ENCODE measurements around the gene SPACDR. TPM values are rescaled to one million over a fixed set of nuclear protein-coding genes. Genes with fewer than 3 reads are reported as not detected.

The SPACDR gene
- total RNA-seq, 2 experiments from 2014 or later = 3.5 to 3.9 TPM

- intact Hi-C loops (cut with micrococcal nuclease) = no loop called here
- POLR2A ChIA-PET = no interaction called here
- no peaks in the 10 kb centered on the region for H3K27me3 Mint-ChIP-seq
- CTCF ChIA-PET = interaction anchor here (1.3 kb wide), 1 partner anchor 11 kb away, joined by 4 read pairs; no protein-coding TSS in a partner anchor
- no peak overlapping the region for H3K27ac Mint-ChIP-seq
- DNase-seq = no peak
- no peaks in the 10 kb centered on the region for H3K9me3 Mint-ChIP-seq
- H3K36me3 Mint-ChIP-seq = no peaks in the 10 kb centered on the region
- H3K4me1 Mint-ChIP-seq (ENCODE audit: low read depth) = no peaks in the 10 kb centered on the region
- no peak overlapping the region for H3K4me3 Mint-ChIP-seq
These were observed 45.0 kb downstream of the SPACDR start for GRCh38 chr7:100418930-100419659.

GRCh38 chr7:100415448-100415847 lies 48.6 kb downstream of the SPACDR start:
- ChIA-PET POLR2A (interaction anchor here (0.9 kb wide), 1 partner anchor 14 kb away, joined by 3 read pairs; the partner anchor contains the start of genes MEPCE and ZCWPW1), CTCF (no interaction called here)
- Mint-ChIP-seq H3K4me3 (no peak overlapping the region), H3K27me3 (no peaks in the 10 kb centered on the region), H3K27ac (no peak overlapping the region), H3K4me1 (ENCODE audit: low read depth) (no peaks in the 10 kb centered on the region), H3K9me3 (no peaks in the 10 kb centered on the region), H3K36me3 (no peaks in the 10 kb centered on the region)
- intact Hi-C loops (cut with micrococcal nuclease) = no loop called here
- DNase-seq = no peak

DNA sequence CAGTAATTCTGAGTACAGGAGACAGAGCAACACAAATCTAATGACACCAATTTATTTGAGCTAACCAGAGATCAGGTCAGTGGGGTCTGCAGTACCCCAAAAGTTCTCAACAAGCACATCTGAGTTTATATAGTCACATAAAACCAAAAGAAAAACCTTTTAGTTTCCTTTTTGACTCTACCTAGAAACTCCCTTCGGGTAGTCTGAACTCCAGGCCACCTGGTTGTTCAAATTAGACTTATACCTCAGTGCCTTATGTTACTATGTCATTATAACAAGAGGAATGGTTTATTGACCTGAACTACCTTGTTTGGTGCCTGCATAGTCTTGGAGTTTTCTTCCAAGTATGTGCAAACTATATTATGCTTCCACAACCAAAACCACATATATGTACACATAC lies 50.2 kb downstream of the SPACDR start:
- H3K9me3 Mint-ChIP-seq = no peaks in the 10 kb centered on the region
- DNase-seq = no peak
- H3K27me3 Mint-ChIP-seq = no peaks in the 10 kb centered on the region
- H3K4me3 Mint-ChIP-seq = no peak overlapping the region
- H3K27ac Mint-ChIP-seq = no peak overlapping the region
- no peaks in the 10 kb centered on the region for H3K4me1 Mint-ChIP-seq (ENCODE audit: low read depth)
- H3K36me3 Mint-ChIP-seq = no peaks in the 10 kb centered on the region
- POLR2A ChIA-PET = no interaction called here
- CTCF ChIA-PET = no interaction called here
- intact Hi-C loops (cut with micrococcal nuclease) = no loop called here

GRCh38 chr7:100413346-100413745 lies 50.7 kb downstream of the SPACDR start:
- no peaks in the 10 kb centered on the region for H3K9me3 Mint-ChIP-seq
- no peaks in the 10 kb centered on the region for H3K27me3 Mint-ChIP-seq
- H3K27ac Mint-ChIP-seq = no peak overlapping the region
- CTCF ChIA-PET = no interaction called here
- H3K4me3 Mint-ChIP-seq = no peak overlapping the region
- H3K36me3 Mint-ChIP-seq = no peaks in the 10 kb centered on the region
- H3K4me1 Mint-ChIP-seq (ENCODE audit: low read depth) = no peaks in the 10 kb centered on the region
- DNase-seq = no peak
- intact Hi-C loops (cut with micrococcal nuclease) = no loop called here
- POLR2A ChIA-PET = no interaction called here

DNA sequence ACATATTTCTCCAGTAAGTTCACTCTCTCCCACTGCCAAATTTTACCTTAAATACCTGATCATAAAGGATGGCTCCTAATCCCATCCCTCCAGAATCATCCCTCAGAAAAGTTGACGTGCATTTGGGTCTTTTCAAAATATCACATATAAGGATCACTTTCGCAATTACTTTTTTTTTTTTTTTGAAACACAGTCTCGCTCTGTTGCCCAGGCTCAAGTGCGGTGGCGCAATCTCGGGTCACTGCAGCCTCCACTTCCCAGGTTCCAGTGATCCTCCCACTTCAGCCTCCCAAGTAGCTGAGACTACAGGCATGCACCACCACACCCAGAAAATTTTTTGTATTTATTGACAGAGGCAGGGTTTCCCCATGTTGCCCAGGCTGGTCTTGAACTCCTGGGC lies 53.0 kb downstream of the SPACDR start:
- POLR2A ChIA-PET = no interaction called here
- no peaks in the 10 kb centered on the region for H3K27me3 Mint-ChIP-seq
- intact Hi-C loops (cut with micrococcal nuclease) = no loop called here
- DNase-seq = no peak
- H3K27ac Mint-ChIP-seq = no peak overlapping the region
- CTCF ChIA-PET = interaction anchor here (0.6 to 1.4 kb wide), 4 partner anchors 26 to 1266 kb away, joined by 3 to 4 read pairs (median 4); no protein-coding TSS in a partner anchor
- H3K4me1 Mint-ChIP-seq (ENCODE audit: low read depth) = no peaks in the 10 kb centered on the region
- H3K4me3 Mint-ChIP-seq = no peak overlapping the region
- no peaks in the 10 kb centered on the region for H3K36me3 Mint-ChIP-seq
- no peaks in the 10 kb centered on the region for H3K9me3 Mint-ChIP-seq

- Mint-ChIP-seq H3K4me1 (ENCODE audit: low read depth) (no peaks in the 10 kb centered on the region), H3K27ac (no peak overlapping the region), H3K9me3 (no peaks in the 10 kb centered on the region), H3K27me3 (no peaks in the 10 kb centered on the region), H3K36me3 (no peaks in the 10 kb centered on the region), H3K4me3 (no peak overlapping the region)
- intact Hi-C loops (cut with micrococcal nuclease) = loop anchor here (1.0 to 5.0 kb wide), 3 partner anchors 43 to 275 kb away; no protein-coding TSS in a partner anchor
- ChIA-PET POLR2A (interaction anchor here (0.5 to 2.6 kb wide), 2 partner anchors 21 to 225 kb away, joined by 3 to 11 read pairs; partner anchors contain the start of genes MEPCE and ZCWPW1), CTCF (interaction anchor here (0.6 to 2.7 kb wide), 41 partner anchors 8 to 378 kb away, joined by 3 to 36 read pairs (median 4); partner anchors contain the start of gene ZCWPW1)
- peak; percentile 45 for DNase-seq
These were observed 56.5 kb downstream of the SPACDR start for GRCh38 chr7:100407285-100408180.

DNA sequence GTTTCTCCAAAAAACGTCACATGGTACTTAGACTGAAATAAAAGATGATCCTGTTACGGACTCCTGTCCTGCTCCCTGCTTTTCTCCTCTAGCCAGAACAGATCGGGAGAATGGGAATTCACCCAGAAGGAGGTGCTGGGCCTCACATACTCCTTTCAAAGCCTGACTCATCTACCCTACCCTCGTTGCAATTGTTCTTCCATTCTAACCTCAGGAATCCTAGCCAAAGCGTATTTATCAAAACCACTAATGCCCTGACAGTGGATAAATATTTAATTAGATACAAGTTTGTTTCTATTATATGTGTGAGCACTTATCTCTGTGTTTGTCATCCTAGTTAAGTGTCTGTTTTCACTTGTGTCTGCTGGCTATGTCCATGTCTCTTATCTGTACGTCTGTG lies 57.3 kb downstream of the SPACDR start:
- no peaks in the 10 kb centered on the region for H3K36me3 Mint-ChIP-seq
- POLR2A ChIA-PET = interaction anchor here (2.6 kb wide), 1 partner anchor 22 kb away, joined by 11 read pairs; the partner anchor contains the start of genes MEPCE and ZCWPW1
- no peak overlapping the region for H3K27ac Mint-ChIP-seq
- CTCF ChIA-PET = interaction anchor here (0.6 to 2.7 kb wide), 25 partner anchors 9 to 299 kb away, joined by 3 to 36 read pairs (median 4); partner anchors contain the start of gene POP7
- no peaks in the 10 kb centered on the region for H3K9me3 Mint-ChIP-seq
- H3K4me1 Mint-ChIP-seq (ENCODE audit: low read depth) = no peaks in the 10 kb centered on the region
- H3K27me3 Mint-ChIP-seq = no peaks in the 10 kb centered on the region
- no peak for DNase-seq
- H3K4me3 Mint-ChIP-seq = no peak overlapping the region
- intact Hi-C loops (cut with micrococcal nuclease) = loop anchor here (1.0 to 5.0 kb wide), 3 partner anchors 42 to 274 kb away; no protein-coding TSS in a partner anchor

Other genes starting within 250 kb of the SPACDR start
- gene PVRIG, start 244.3 kb downstream of the SPACDR start, total RNA-seq = 10 to 100 TPM; 21.0 to 21.2 TPM
- gene SPDYE3, start 156.6 kb downstream of the SPACDR start, total RNA-seq = not detected
- 10 to 100 TPM; 27.4 to 30.2 TPM for gene PILRB, start 106.1 kb downstream of the SPACDR start, total RNA-seq
- under 1 TPM; 0.31 to 0.76 TPM for gene PILRA, start 90.8 kb downstream of the SPACDR start, total RNA-seq
- gene ZCWPW1, start 35.6 kb downstream of the SPACDR start, total RNA-seq = 1 to 10 TPM; 3.9 to 4.0 TPM
- gene MEPCE, start 34.4 kb downstream of the SPACDR start, total RNA-seq = 10 to 100 TPM; 41.3 to 42.0 TPM
- gene PPP1R35, start 27.8 kb downstream of the SPACDR start, total RNA-seq = 10 to 100 TPM; 76.0 to 76.5 TPM
- 10 to 100 TPM; 87.8 to 89.5 TPM for gene TSC22D4, start 15.0 kb upstream of the SPACDR start, total RNA-seq
- gene NYAP1, start 19.7 kb upstream of the SPACDR start, total RNA-seq = under 1 TPM; 0.17 to 0.24 TPM
- gene AGFG2, start 74.9 kb upstream of the SPACDR start, total RNA-seq = 10 to 100 TPM; 60.9 to 62.5 TPM
- gene SAP25, start 109.6 kb upstream of the SPACDR start, total RNA-seq = 10 to 100 TPM in 1 of 2 experiments, 1 to 10 TPM in 1; 9.9 to 11.4 TPM
- 10 to 100 TPM; 93.4 to 97.7 TPM for gene LRCH4, start 121.9 kb upstream of the SPACDR start, total RNA-seq
- 1 to 10 TPM; 2.2 to 2.6 TPM for gene FBXO24, start 122.1 kb upstream of the SPACDR start, total RNA-seq
- 10 to 100 TPM in 1 of 2 experiments, 1 to 10 TPM in 1; 9.2 to 11.0 TPM for gene PCOLCE, start 138.1 kb upstream of the SPACDR start, total RNA-seq
- gene MOSPD3, start 148.3 kb upstream of the SPACDR start, total RNA-seq = 10 to 100 TPM; 14.0 to 14.4 TPM
- 1 to 10 TPM; 8.7 to 9.9 TPM for gene TFR2, start 177.3 kb upstream of the SPACDR start, total RNA-seq
- not detected for gene ACTL6B, start 192.2 kb upstream of the SPACDR start, total RNA-seq
- gene GNB2, start 209.5 kb upstream of the SPACDR start, total RNA-seq = 100 to 1,000 TPM; 228 to 231 TPM
- gene GIGYF1, start 230.0 kb upstream of the SPACDR start, total RNA-seq = 10 to 100 TPM; 40.2 to 40.5 TPM
- 10 to 100 TPM; 38.7 to 42.2 TPM for gene POP7, start 241.9 kb upstream of the SPACDR start, total RNA-seq